GM19328 (cell line): ENCODE results near the gene TMEM87B.
A peak's percentile ranks its signal among the peaks of the same experiment; 100 is the strongest.
"Not testable (repeated sequence)": the region's sequence is repeated elsewhere in the genome, so short reads cannot be mapped to it uniquely, and the experiment has no call there.

Source experiments
- ATAC-seq: cut with Tn5 transposase; IDR thresholded peaks from one replicate; pipeline ENCODE4 v1.9.1; 2021; ENCODE audit warnings: mild to moderate bottlenecking, moderate library complexity; ENCODE audit not compliant: unreplicated experiment

The TMEM87B gene

DNA sequence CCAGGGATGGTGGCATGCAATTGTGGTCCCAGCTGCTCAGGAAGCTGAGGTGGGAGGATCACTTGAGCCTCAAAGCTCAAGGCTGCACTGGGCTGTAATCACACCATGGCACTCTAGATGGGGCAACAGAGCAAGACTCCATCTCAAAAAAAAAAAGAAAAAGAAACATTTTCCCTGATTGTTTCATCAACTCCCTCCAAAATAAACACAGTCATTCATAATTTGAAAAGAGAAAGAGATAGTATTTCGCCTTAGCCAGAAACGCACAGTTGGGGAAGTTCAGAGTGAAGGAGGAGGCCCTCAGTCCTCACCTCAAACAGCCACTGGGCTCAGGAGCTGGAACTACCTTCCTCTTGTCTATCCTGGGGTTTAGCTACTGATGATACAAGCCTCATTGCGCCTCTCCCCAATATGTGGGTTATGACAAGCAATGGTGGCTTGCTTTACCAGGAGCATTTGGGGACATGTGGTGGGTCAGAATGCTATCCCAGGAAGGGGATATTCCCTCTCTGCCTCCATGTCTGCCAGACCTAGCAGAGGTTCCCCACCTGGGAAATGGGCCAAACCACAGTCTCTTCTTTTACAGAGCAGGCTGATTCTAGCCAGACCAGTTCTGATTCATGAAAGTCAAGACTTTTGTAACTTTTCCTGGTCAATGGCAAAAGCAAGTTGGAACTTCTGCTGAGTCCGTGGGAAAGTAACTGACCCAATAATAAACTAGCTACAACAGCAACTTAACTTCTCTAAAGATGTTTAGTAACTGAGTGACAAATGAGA, 22.2 kb upstream of the TMEM87B start:
- ATAC-seq, result no peak

DNA sequence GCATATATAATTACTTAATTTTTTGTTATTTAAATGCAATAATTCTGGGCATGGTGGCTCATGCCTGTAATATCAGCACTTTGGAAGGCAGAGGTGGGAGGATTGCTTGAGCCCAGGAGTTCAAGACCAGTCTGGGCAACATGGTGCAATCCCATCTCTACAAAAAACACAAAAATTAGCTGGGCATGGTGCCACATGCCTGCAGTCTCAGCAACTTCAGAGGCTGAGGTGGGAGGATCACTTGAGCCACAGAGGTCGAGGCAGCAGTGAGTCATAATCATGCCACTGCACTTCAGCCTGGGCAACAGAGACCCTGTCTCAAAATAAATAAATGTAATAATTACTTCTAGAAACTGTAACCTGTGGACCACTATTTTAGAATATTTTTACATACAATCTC, 21.5 kb upstream of the TMEM87B start:
- ATAC-seq, result no peak

DNA sequence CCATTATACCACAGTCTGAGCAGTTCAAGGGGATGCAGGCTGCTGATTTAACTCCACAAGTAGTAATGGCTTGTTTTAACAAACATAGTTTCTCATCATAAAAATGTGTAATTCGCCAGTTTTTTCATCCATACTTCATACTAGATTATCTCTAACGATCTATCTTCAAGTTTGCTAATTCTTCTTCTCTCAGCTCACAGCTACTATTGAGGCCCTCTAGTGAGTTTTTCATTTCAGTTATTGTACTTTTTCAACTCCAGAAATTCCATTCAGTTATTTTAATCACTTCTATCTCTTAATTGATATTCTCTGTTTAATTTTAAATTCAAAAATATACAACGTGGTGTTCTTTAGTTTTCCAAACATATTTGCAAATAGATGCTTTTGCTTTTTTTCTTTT, 20.1 kb upstream of the TMEM87B start:
- no peak for ATAC-seq

DNA sequence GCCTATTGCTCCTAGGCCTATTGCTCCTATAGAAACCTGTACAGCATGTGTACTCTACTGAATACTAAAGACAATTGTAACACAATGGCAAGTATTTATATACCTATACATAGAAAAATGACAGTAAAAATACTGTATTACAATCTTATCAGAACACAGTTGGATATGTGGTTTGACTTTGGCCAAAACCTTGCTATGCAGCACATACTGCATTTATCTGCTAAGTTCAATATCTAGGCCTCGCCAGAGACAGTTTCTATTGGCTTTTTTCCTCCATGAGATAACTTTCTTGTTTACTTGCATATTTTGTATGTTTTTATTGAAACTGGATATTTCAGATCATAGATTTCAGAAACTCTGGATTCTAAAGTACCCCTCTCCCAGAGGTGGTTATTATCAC, 19.3 kb upstream of the TMEM87B start:
- no peak for ATAC-seq

DNA sequence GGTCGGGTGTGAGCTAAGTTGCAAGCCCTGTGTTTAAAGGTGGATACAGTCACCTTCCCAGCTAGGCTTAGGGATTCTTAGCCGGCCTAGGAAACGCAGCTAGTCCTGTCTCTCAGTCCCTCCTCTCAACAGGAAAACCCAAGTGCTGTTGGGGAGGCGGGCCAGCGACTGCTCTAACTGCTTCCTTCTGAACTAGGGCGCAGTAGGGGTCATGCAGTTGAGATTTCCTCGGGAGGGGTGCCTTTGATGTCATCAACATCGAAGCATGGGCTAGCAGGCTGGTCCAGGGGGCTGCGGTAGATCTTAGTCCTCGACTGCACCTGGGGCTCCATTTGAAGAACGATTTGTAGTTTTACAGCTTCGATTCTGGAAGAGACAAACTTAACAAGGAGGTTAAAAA, 15.5 kb upstream of the TMEM87B start:
- ATAC-seq, result not testable (repeated sequence)

DNA sequence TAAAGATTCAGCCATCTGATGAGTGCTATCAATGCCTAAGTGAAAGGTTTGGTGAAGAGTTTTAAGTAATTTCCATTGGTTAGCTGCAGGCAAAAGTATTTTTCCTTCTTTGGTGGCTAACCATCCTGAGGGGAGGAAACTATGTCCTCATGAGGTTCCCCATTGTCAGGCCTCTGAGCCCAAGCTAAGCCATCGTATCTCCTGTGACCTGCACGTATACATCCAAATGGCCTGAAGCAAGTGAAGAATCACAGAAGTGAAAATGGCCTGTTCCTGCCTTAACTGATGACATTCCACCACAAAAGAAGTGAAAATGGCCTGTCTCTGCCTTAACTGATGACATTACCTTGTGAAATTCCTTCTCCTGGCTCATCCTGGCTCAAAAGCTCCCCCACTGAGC, 15.0 kb upstream of the TMEM87B start:
- not testable (repeated sequence) for ATAC-seq

DNA sequence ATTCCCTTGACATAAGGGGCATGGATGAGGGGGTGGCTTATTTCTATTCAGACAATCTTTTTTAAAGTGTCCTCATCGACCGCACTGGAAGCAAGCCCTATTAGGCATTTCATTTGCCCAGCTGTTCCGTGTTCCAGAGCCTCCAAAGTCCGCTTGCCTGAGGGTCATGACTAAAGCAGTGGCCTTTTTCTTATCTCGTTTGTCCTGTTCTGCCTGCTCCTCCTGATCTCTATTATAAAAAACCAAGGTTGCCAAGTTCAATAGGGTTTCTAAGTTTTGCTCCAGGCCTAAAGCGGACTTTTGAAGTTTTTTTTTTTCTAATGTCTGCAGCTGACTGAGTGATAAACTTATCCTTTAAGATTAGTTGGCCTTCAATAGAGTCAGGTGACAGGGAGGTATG, 13.6 kb upstream of the TMEM87B start:
- not testable (repeated sequence) for ATAC-seq

DNA sequence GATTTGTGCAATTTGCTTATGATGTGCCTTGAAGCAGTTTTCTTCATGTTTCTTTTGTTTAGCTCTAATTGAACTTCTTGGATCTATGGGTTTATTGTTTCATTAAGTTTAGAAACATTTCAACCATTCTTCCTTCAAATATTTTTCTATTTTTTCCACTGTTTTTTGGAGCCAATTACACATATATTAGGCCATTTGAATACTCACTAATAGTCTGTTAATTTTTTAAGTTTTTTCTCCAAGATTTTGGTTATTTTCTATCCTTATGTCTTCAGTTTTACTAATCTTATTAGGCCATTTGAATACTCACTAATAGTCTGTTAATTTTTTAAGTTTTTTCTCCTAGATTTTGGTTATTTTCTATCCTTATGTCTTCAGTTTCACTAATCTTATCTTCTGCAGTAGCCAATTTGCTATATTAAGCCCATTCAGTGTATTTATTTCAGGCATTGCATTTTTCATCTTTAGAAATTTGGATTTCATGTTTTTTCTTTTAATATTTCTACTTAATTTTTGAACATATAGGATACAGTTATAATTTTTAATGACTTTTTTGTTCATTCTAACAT, 9.5 kb upstream of the TMEM87B start:
- no peak for ATAC-seq

DNA sequence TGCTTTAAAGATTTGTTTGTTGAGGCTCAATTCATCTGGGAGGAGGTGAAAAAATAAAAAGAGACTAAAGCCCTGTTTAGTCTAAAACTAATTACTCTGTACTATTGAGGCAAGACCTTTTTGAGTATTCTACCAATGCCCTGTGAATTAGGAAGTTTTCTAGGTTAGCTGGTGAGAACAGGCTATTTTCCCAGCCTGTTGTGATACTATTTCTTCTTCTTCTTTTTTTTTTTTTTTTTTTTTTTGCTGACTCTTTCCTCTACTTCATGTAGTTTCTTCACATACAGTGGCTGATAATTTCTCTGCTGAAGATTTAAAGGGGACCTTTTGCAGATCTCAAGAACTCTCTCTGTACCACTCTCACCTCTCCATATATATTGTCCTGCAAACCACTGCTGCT, 8.8 kb upstream of the TMEM87B start:
- ATAC-seq, result no peak

DNA sequence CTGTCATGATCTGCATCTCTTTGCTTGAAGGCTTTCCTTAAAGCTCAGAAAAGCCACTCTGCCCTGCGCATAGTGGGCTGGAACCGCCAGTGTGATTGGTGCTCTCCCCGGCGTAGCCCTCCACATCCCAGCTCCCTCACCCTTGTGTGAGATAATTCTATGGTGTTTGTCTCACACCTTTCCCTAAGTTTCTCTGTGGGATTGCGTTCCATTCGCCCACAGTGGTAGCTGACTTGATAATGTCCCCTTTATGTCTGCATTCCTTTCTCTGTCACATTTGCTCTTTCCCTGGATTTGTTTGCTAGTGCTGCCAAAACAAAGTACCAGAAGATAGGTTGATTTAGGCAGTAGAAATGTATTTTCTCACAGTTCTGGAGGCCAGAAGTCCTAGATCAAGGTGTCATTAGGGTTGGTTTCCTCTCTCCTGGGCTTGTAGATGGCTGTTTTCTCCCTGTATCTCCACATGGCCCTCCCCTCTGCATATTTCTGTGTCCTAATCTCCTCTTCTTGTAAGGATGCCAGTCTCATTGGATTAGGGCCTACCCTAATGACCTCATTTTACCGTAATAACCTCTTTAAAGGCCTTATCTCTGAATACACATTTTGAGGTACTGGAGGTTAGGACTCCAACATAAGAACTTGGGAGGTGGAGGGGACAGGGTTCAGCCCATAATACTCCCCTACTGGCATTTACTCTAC, 7.4 kb upstream of the TMEM87B start:
- ATAC-seq, result no peak

DNA sequence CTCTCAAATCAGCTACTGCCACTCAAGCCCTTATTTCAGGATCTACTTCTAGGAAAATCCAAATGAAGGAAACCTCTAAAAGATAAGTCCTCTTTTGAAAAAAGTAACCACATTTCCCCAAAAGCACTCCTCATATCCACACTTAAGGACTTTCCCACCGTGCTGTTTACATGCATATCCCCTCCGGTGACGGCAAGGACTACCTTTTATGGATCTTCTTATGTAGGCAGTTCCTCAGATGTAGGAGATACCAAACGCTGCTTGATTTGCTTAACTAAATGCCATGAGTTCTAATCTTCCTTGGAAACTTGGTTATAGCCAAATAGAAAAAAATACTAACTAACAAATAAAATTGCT, 6.9 kb upstream of the TMEM87B start:
- ATAC-seq, result no peak

DNA sequence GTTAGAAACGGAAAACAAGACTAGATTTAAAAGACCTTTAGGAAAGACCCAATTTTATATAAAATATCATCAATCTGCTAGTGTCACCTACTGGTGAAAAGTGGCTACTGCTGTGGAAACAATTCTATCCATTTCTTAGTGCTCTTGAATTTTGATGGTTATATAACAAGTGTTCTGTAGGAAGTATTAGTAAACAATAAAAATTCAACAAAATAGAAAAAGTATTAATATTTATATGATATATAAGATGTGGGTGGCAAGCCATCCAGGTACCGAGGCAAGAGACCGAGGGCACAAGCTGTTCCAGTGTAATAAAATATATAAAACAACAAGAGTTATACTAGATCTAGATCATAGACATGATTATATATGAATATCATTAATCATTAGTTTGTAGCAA, 6.2 kb upstream of the TMEM87B start:
- no peak for ATAC-seq

DNA sequence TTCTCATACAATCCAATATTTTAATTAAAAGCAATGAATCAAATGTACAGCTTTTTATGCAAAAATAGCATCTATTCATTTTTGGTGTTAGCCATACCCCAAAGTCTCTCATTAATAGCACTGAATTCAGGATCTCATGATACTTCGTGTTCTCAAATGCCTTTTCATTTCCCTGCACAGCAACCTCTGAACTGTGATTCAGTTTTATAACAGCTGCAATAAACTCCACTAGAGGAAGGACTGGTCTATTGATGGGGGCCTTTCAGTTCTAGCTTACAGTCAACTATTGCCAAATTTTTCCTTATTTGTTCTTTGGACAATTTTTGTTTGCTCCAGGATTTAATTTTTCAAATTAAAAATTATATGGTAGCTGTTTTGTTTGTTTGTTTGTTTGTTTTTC, 4.8 kb upstream of the TMEM87B start:
- ATAC-seq, result no peak

DNA sequence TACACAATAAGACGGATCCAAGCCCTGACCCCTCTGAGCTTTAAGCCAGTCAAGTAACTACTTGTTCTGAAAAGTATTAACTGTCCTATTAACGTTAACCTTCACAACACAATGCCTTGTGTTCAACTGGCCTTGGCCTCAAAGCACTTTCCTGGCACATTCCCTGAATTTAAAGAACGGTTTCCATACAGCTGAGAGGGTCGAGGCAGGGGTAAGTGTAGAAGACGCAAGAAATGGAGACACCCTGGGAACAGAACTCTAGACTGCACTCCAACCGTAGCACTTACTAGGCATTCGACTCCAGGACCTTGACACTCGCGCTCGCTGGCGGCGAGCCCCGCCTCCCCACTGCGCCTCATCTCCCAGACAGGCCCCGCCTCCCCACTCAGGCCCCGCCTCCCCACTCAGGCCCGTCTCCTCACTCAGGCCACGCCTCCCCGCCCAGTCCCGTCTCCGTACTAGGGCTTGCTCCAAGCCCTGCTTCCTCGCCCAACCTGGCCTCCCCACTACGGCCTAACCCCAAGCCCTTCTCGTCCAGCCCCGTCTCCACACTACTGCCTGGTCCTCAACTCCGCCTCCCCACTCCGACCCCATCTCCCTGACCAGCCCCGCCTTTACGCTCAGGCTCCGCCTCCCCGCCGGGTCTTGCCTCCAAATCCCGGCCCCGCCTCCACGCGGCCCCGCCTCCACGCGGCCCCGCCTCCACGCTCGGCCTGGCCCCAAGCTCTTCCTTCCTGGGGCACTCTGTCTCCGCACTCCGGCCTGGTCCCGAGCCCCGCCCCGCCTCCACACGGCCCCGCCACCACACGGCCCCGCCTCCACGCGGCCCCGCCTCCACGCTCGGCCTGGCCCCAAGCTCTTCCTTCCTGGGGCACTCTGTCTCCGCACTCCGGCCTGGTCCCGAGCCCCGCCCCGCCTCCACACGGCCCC, 887 bp upstream of the TMEM87B start:
- ATAC-seq, result peak; percentile 58

DNA sequence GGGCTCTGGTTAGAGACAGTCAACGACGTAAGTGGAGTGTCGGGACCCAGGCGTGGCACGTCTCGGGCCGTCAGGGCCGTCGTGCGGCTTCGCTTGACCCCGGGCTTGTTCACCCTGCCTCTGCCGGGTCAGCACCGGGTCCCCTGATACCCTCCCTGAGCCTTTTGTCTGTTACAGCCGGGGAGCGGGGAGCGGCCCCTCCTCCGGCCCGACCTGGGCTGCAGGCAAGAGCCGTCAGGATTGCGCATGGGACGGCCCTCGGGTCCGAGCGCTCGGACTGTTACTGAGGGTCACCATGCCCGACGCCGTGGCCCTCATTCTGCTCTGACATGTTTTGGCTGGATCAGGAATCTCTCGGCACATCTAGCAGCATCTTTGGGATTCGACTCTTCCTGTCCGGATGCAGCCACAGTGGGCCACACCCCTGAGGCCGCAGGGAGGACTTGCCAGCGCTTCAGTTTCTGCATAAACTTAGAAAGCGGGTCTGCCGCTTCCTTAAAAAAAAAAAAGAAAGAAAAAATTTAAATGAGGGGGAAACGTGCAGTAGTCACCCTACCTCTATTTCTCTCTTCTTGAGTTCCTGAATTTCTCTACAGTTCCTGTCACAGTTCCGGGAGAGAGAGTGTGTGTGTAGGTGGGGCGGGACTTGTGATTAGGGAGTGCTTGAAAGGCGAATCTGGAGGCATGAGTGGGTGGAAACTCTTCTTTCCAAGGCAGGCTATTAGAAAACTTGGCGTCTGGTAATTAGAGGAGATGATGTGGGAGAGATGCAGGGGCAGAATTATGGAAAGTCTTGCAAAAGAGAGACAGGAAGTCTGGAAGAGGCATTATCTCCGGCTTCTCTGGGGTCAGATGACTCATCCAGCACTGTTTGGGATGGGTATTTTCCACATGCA, 909 bp downstream of the TMEM87B start:
- ATAC-seq, result peak; percentile 1

DNA sequence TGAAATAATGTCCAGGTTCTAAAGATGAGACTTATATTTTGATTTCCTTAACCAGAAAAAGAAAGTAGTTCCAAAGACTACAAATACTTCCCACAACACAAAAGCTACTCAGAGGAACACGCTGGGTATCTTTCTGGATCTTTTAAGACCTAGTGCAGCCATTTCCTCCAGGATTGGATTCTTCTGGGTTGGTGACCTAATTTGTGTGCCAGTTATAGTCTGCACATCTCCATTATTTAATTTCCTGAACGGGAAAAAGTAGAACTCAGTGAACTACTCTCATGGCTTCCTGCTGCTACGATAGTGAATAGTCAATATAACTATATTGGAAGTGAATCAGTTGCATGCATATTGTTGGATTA, 1.5 kb downstream of the TMEM87B start:
- no peak for ATAC-seq

DNA sequence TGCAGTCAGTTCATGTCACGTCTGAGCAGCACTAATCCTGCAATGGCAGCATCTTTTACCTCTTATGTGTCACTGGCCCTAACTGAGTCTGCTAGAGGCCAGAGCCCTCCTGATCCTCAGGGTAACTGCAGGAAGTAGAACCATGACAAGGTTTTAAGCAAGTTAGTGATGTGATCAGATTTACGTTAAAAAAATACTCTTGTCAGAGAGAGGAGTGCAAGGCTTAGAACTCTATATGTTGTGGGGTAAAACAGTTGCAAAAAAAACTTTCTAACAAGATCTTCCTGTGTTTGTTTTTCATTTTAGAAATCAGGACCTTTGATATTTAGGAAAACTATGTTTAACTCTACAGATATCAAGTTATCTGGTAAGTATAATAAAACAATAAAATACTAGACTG, 4.6 kb downstream of the TMEM87B start:
- ATAC-seq, result no peak

DNA sequence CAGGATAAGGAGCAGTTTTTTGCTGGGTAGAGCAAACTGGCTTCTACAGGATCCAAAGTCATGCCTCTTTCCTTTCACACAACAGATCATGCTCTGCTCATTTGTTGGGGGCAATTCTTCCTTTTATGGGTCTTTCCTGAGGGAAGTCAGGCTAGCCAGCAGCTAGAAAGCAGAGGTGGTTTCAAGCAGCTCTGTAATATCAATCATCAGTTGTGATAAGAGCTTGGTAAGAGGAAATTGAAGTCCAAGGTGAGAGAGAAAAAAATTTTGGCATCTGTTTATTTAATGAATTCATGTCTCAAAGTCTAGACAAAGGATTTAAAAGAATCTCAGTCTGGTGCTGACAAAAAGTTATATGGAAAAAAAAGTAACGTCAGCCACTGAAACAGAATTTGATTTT, 6.2 kb downstream of the TMEM87B start:
- no peak for ATAC-seq

DNA sequence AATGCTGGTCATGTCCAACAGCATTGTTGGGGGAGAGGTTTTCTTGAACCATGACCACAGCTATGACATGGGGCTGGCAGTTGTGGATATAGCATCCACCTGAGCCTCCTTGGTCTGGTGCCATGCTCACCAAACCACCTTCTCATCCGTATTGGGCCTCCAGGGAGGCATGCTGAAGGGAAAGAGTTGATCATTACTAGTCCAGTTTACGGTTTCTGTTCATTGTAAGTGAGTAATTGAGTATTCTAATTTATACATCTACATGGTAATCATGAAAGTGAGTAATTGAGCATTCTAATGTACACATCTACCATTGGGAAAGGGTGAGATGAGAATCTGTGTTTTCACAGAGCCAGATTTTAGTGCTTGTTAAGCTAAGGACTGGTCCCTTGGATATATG, 6.8 kb downstream of the TMEM87B start:
- ATAC-seq, result no peak

DNA sequence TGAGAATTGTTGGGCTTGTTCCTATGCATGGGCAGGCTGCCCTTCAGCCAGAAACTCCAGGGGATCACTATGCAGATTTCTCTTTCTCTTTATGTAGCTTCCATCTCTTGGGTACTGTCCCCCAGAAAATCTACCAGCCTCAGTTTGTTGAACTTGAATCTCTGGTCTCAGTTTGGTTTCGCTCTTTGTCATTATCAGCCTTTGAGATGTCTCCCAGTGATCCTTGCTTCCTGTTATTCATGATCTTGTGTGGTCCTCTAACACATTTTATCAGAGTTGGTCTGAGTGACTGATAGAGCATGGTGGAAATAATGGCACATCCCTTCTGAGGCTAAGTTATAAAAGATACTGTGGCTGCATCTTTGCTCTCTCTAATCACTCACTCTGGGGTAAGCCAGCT, 7.8 kb downstream of the TMEM87B start:
- no peak for ATAC-seq
